NCI-H460 (cell line): ENCODE measurements around the gene TMEM256. TPM values are rescaled to one million over a fixed set of nuclear protein-coding genes. Genes with fewer than 3 reads are reported as not detected.

Source experiments
- DNase-seq: peaks from one replicate; pipeline ENCODE4 v3.0.0-alpha.2; 2016; ENCODE audit warnings: low read depth; ENCODE audit errors: extremely low read depth
- polyA plus RNA-seq: library from polyadenylated mRNA; depleted of rRNA; stranded (reverse); fragments of >200 nt; gene quantifications from 2 replicates; pipeline ENCODE4 v1.2.3, GENCODE V29; 2014; cell fraction: nucleus; rRNA removed
- total RNA-seq: library from RNA; depleted of rRNA; stranded (reverse); fragments of >200 nt; shearing (Covaris generic); gene quantifications from 2 replicates; pipeline ENCODE4 v1.2.3, GENCODE V29; 2014; rRNA removed

TMEM256 gene
- 107 and 202 TPM in 2 replicates for total RNA-seq
- 18.5 and 51.3 TPM in 2 replicates for polyA plus RNA-seq

GRCh38 chr17:7403977-7404736, at the start of gene TMEM256:
Gene TMEM256 (minus strand): TSS chr17:7404097. CDS start chr17:7404084, 13 bp downstream.
- DNase-seq = peak; percentile 99

GRCh38 chr17:7448461-7448860, 44.6 kb upstream of the TMEM256 start:
- no peak for DNase-seq

GRCh38 chr17:7445619-7445968, 41.7 kb upstream of the TMEM256 start:
- no peak for DNase-seq

GRCh38 chr17:7444682-7445618, 41.1 kb upstream of the TMEM256 start, which contains the start of gene CHRNB1:
Gene CHRNB1 (plus strand): TSS chr17:7445061. CDS start chr17:7445128, 67 bp downstream.
- peak; percentile 35 for DNase-seq

GRCh38 chr17:7443499-7444485, 39.9 kb upstream of the TMEM256 start:
- DNase-seq = no peak

- DNase-seq = no peak
These were observed 38.2 kb upstream of the TMEM256 start for GRCh38 chr17:7442142-7442541.

- DNase-seq = no peak
These were observed 37.4 kb upstream of the TMEM256 start for GRCh38 chr17:7441266-7441665.

GRCh38 chr17:7440834-7441195, 36.9 kb upstream of the TMEM256 start:
- DNase-seq = no peak

GRCh38 chr17:7440113-7440833, 36.4 kb upstream of the TMEM256 start:
- DNase-seq = peak; percentile 26

- DNase-seq = no peak
These were observed 35.7 kb upstream of the TMEM256 start, which contains the start of gene FGF11 for GRCh38 chr17:7439462-7440112. Gene FGF11 (plus strand): TSS chr17:7439512. CDS start chr17:7439621, 109 bp downstream.

- DNase-seq = no peak
These were observed 35.0 kb upstream of the TMEM256 start for GRCh38 chr17:7438656-7439460.

- DNase-seq = no peak
These were observed 34.2 kb upstream of the TMEM256 start for GRCh38 chr17:7437950-7438614.

- DNase-seq = no peak
These were observed 33.5 kb upstream of the TMEM256 start for GRCh38 chr17:7437369-7437863.

- peak; percentile 83 for DNase-seq
These were observed 32.9 kb upstream of the TMEM256 start for GRCh38 chr17:7436556-7437368.

GRCh38 chr17:7435676-7436555, 32.0 kb upstream of the TMEM256 start:
- DNase-seq = peak; percentile 38

- no peak for DNase-seq
These were observed 28.4 kb upstream of the TMEM256 start for GRCh38 chr17:7432296-7432695.
